Naive thymus-derived CD4-positive, alpha-beta T cell (primary cell): ENCODE data around the gene ZCCHC24. TPM values are rescaled to one million over a fixed set of nuclear protein-coding genes. Genes with fewer than 3 reads are reported as not detected.

Experiments used
- ATAC-seq: fragments of 150-1000 bp; cut with Tn5 transposase; 2 replicates; pipeline ENCODE4 v1.10.0; 2021; ENCODE audit warnings: mild to moderate bottlenecking, moderate library complexity
- CTCF ChIA-PET: fragments of 350-600 bp; sonication (Branson Sonifier 250); formaldehyde crosslinking; loops from one replicate; lab custom pipeline; 2021; ENCODE audit warnings: antibody characterized with exemption; lab: Charles Lee
- POLR2A ChIA-PET: fragments of 350-600 bp; sonication (Branson Sonifier 250); formaldehyde crosslinking; loops from one replicate; lab custom pipeline; 2021; ENCODE audit warnings: antibody characterized with exemption, inconsistent platforms; lab: Charles Lee
- DNase-seq, 9 donors: peaks; one replicate each; pipeline versions ENCODE4 v3.0.0 to v3.0.0-alpha.2; 2020 to 2022; ENCODE audit warnings: mixed read lengths in 1 of 9
- H3K27ac ChIP-seq: one replicate; pipeline ENCODE4 v1.7.0; 2013; ENCODE audit warnings: mild to moderate bottlenecking, low read depth, low read length, moderate library complexity
- H3K27me3 ChIP-seq, 2 donors: one replicate each; pipeline ENCODE4 v1.7.0; 2013; ENCODE audit warnings: low read length in 2 of 2, mild to moderate bottlenecking in 2 of 2, moderate library complexity in 2 of 2; ENCODE audit not compliant: control insufficient read depth in 2 of 2, insufficient read depth in 2 of 2
- H3K36me3 ChIP-seq, 3 experiments: 1 replicate in 2 of 3; 2 replicates in 1 of 3; pipeline ENCODE4 v1.7.0; 2013; ENCODE audit warnings: low read length in 3 of 3, mild to moderate bottlenecking in 3 of 3, moderate library complexity in 1 of 3; ENCODE audit not compliant: insufficient read depth in 3 of 3, control insufficient read depth in 2 of 3
- H3K4me1 ChIP-seq, 2 donors: one replicate each; pipeline ENCODE4 v1.7.0; 2013; ENCODE audit warnings: low read length in 2 of 2, mild to moderate bottlenecking in 2 of 2, moderate library complexity in 1 of 2; ENCODE audit not compliant: control insufficient read depth in 2 of 2, insufficient read depth in 2 of 2
- H3K4me3 ChIP-seq: 2 replicates; pipeline ENCODE4 v1.7.0; 2013; ENCODE audit warnings: mild to moderate bottlenecking, low read length
- H3K9me3 ChIP-seq, 3 experiments: 1 replicate in 2 of 3; 2 replicates in 1 of 3; pipeline ENCODE4 v1.7.0; 2013; ENCODE audit warnings: low read length in 3 of 3; ENCODE audit not compliant: control insufficient read depth in 2 of 3
- H3K27ac Mint-ChIP-seq, 9 donors: one replicate each; pipeline ENCODE4 v1.8.0; 2020 to 2022; ENCODE audit warnings: mixed read lengths in 9 of 9, mild to moderate bottlenecking in 8 of 9, moderate library complexity in 5 of 9, inconsistent platforms in 2 of 9
- H3K27me3 Mint-ChIP-seq, 5 donors: one replicate each; pipeline ENCODE4 v1.8.0; 2021 to 2022; ENCODE audit warnings: mixed read lengths in 5 of 5, mild to moderate bottlenecking in 1 of 5
- H3K36me3 Mint-ChIP-seq, 5 donors: one replicate each; pipeline ENCODE4 v1.8.0; 2020 to 2022; ENCODE audit warnings: mixed read lengths in 5 of 5, mild to moderate bottlenecking in 3 of 5, inconsistent platforms in 1 of 5
- H3K4me1 Mint-ChIP-seq, 7 donors: one replicate each; pipeline ENCODE4 v1.8.0; 2020 to 2022; ENCODE audit warnings: mixed read lengths in 7 of 7, mild to moderate bottlenecking in 3 of 7, inconsistent platforms in 1 of 7
- H3K4me3 Mint-ChIP-seq, 10 donors: one replicate each; pipeline ENCODE4 v1.8.0; 2020 to 2022; ENCODE audit warnings: mild to moderate bottlenecking in 10 of 10, mixed read lengths in 10 of 10, moderate library complexity in 6 of 10, inconsistent platforms in 2 of 10
- H3K9me3 Mint-ChIP-seq, 11 donors: one replicate each; pipeline ENCODE4 v1.8.0; 2020 to 2022; ENCODE audit warnings: mixed read lengths in 11 of 11, mild to moderate bottlenecking in 4 of 11, inconsistent platforms in 1 of 11, moderate library complexity in 1 of 11
- intact Hi-C, 2 donors: fragments of 100-400 bp; cut with micrococcal nuclease; formaldehyde crosslinking; loops; one replicate each; pipeline ENCODE4 v1.15.1; 2023
- polyA plus RNA-seq, 2 donors: library from polyadenylated mRNA; unstranded; fragments of 300-500 nt; fragmentation: Illumina TruSeq; gene quantifications; one replicate each; pipeline ENCODE4 v1.2.3, GENCODE V29; 2021
- total RNA-seq, 6 experiments: library from RNA in 5 of 6; stranded (reverse) in 5 of 6; gene quantifications; 1 replicate in 5 of 6; 2 replicates in 1 of 6; pipeline ENCODE4 v1.2.3 and lab custom pipeline; 2021 to 2026

ZCCHC24 gene
- total and polyA plus RNA-seq, 7 experiments from 2014 or later, result 0.30 to 2.0 (median 0.73) TPM

GRCh38 chr10:79353726-79354125, 91.7 kb downstream of the ZCCHC24 start:
- H3K36me3 Mint-ChIP-seq, result peaks cover 29 to 66% (median 55%) of the 10 kb centered on the region in 5 donors

GRCh38 chr10:79353000-79353406, 92.4 kb downstream of the ZCCHC24 start:
- no peak overlapping the region for H3K4me3 ChIP-seq
- H3K4me1 ChIP-seq, result peaks cover 15 to 17% of the 10 kb centered on the region in 2 donors
- peaks cover 9 to 60% (median 30%) of the 10 kb centered on the region in 7 donors for H3K4me1 Mint-ChIP-seq

More at GRCh38 chr10:79353726-79354125, 91.7 kb downstream of the ZCCHC24 start:
- intact Hi-C loops, result no loop called here
- H3K9me3 Mint-ChIP-seq, result peaks cover 0 to 1% (median 0%) of the 10 kb centered on the region in 11 donors
- H3K27ac ChIP-seq, result no peak overlapping the region
- H3K27me3 Mint-ChIP-seq, result no peaks in the 10 kb centered on the region
- CTCF ChIA-PET, result interaction anchor here (0.6 kb wide), 1 partner anchor 186 kb away, joined by 3 read pairs; no protein-coding TSS in a partner anchor
- no peak overlapping the region for H3K27ac Mint-ChIP-seq
- no peak for DNase-seq
- ATAC-seq, result no peak
- H3K27me3 ChIP-seq, result no peaks in the 10 kb centered on the region
- POLR2A ChIA-PET, result no interaction called here
- peaks cover 7 to 10% of the 10 kb centered on the region in 2 donors for H3K4me1 ChIP-seq
- H3K4me3 ChIP-seq, result no peak overlapping the region
- no peaks in the 10 kb centered on the region for H3K9me3 ChIP-seq
- no peak overlapping the region for H3K4me3 Mint-ChIP-seq
- H3K4me1 Mint-ChIP-seq, result peaks cover 4 to 57% (median 24%) of the 10 kb centered on the region in 7 donors
- peaks cover 10 to 68% (median 16%) of the 10 kb centered on the region in 3 experiments for H3K36me3 ChIP-seq

GRCh38 chr10:79352035-79352877, 93.2 kb downstream of the ZCCHC24 start:
- H3K36me3 Mint-ChIP-seq, result peaks cover 29 to 64% (median 52%) of the 10 kb centered on the region in 5 donors
- H3K27ac Mint-ChIP-seq, result peak overlapping the region in 2 of 9 donors; percentile 37 to 45
- intact Hi-C loops, result no loop called here
- CTCF ChIA-PET, result no interaction called here
- Histone ChIP-seq H3K9me3 (no peaks in the 10 kb centered on the region), H3K4me3 (no peak overlapping the region), H3K27me3 (no peaks in the 10 kb centered on the region), H3K27ac (no peak overlapping the region), H3K36me3 (peaks cover 10 to 68% (median 16%) of the 10 kb centered on the region in 3 experiments), H3K4me1 (peaks cover 15 to 20% of the 10 kb centered on the region in 2 donors)
- DNase-seq (peak in 1 of 9 donors; percentile 22), ATAC-seq (no peak)
- POLR2A ChIA-PET, result no interaction called here
- H3K27me3 Mint-ChIP-seq, result no peaks in the 10 kb centered on the region
- H3K9me3 Mint-ChIP-seq, result no peaks in the 10 kb centered on the region
- H3K4me1 Mint-ChIP-seq, result peaks cover 9 to 60% (median 30%) of the 10 kb centered on the region in 7 donors
- H3K4me3 Mint-ChIP-seq, result no peak overlapping the region

More at GRCh38 chr10:79353000-79353406, 92.4 kb downstream of the ZCCHC24 start:
- ChIA-PET POLR2A (no interaction called here), CTCF (no interaction called here)
- intact Hi-C loops, result no loop called here
- H3K27ac ChIP-seq, result no peak overlapping the region
- DNase-seq (peak in 1 of 9 donors; percentile 17), ATAC-seq (peak; percentile 37)
- Mint-ChIP-seq H3K27ac (no peak overlapping the region), H3K9me3 (no peaks in the 10 kb centered on the region), H3K4me3 (no peak overlapping the region), H3K36me3 (peaks cover 29 to 66% (median 55%) of the 10 kb centered on the region in 5 donors), H3K27me3 (no peaks in the 10 kb centered on the region)
- no peaks in the 10 kb centered on the region for H3K9me3 ChIP-seq
- peaks cover 10 to 68% (median 16%) of the 10 kb centered on the region in 3 experiments for H3K36me3 ChIP-seq
- no peaks in the 10 kb centered on the region for H3K27me3 ChIP-seq

GRCh38 chr10:79351332-79351731, 94.1 kb downstream of the ZCCHC24 start:
- Mint-ChIP-seq H3K36me3 (peaks cover 25 to 58% (median 45%) of the 10 kb centered on the region in 5 donors), H3K27ac (peak overlapping the region in 1 of 9 donors; percentile 37), H3K9me3 (no peaks in the 10 kb centered on the region), H3K27me3 (no peaks in the 10 kb centered on the region), H3K4me3 (no peak overlapping the region), H3K4me1 (peaks cover 9 to 64% (median 30%) of the 10 kb centered on the region in 7 donors)
- ATAC-seq (no peak), DNase-seq (no peak)
- intact Hi-C loops, result no loop called here
- Histone ChIP-seq H3K36me3 (peaks cover 10 to 68% (median 16%) of the 10 kb centered on the region in 3 experiments), H3K9me3 (no peaks in the 10 kb centered on the region), H3K27me3 (no peaks in the 10 kb centered on the region), H3K27ac (no peak overlapping the region), H3K4me1 (peaks cover 15 to 25% of the 10 kb centered on the region in 2 donors), H3K4me3 (no peak overlapping the region)
- CTCF ChIA-PET, result no interaction called here
- POLR2A ChIA-PET, result no interaction called here

GRCh38 chr10:79350407-79351154, 94.8 kb downstream of the ZCCHC24 start:
- H3K36me3 Mint-ChIP-seq, result peaks cover 24 to 51% (median 39%) of the 10 kb centered on the region in 5 donors
- ATAC-seq, result no peak
- ChIA-PET POLR2A (no interaction called here), CTCF (no interaction called here)
- intact Hi-C loops, result no loop called here
- H3K4me3 ChIP-seq, result no peak overlapping the region
- peaks cover 10 to 61% (median 16%) of the 10 kb centered on the region in 3 experiments for H3K36me3 ChIP-seq
- H3K27ac Mint-ChIP-seq, result peak overlapping the region in 1 of 9 donors; percentile 76
- no peak overlapping the region for H3K27ac ChIP-seq
- H3K4me1 Mint-ChIP-seq, result peaks cover 9 to 60% (median 30%) of the 10 kb centered on the region in 7 donors
- no peaks in the 10 kb centered on the region for H3K9me3 Mint-ChIP-seq
- no peak for DNase-seq
- H3K27me3 ChIP-seq, result no peaks in the 10 kb centered on the region
- peak overlapping the region in 1 of 10 donors; percentile 30 for H3K4me3 Mint-ChIP-seq
- no peaks in the 10 kb centered on the region for H3K9me3 ChIP-seq
- no peaks in the 10 kb centered on the region for H3K27me3 Mint-ChIP-seq
- H3K4me1 ChIP-seq, result peaks cover 15 to 25% of the 10 kb centered on the region in 2 donors

- H3K27ac ChIP-seq, result no peak overlapping the region
- intact Hi-C loops, result loop anchor here (5.0 to 10.0 kb wide), 4 partner anchors 283 to 855 kb away; partner anchors contain the start of genes ANXA11 (in 1 of the 2) and ZMIZ1 (in 1 of the 2)
- Mint-ChIP-seq H3K36me3 (peaks cover 20 to 44% (median 32%) of the 10 kb centered on the region in 5 donors), H3K27ac (peak overlapping the region in 7 of 9 donors; percentile 38 to 96 (median 76)), H3K27me3 (no peaks in the 10 kb centered on the region), H3K9me3 (no peaks in the 10 kb centered on the region), H3K4me1 (peaks cover 9 to 60% (median 27%) of the 10 kb centered on the region in 7 donors), H3K4me3 (peak overlapping the region in 4 of 10 donors; percentile 25 to 92 (median 74))
- DNase-seq (no peak), ATAC-seq (no peak)
- CTCF ChIA-PET, result no interaction called here
- H3K9me3 ChIP-seq, result no peaks in the 10 kb centered on the region
- H3K36me3 ChIP-seq, result peaks cover 10 to 54% (median 16%) of the 10 kb centered on the region in 3 experiments
- H3K4me3 ChIP-seq, result no peak overlapping the region
- H3K27me3 ChIP-seq, result no peaks in the 10 kb centered on the region
- H3K4me1 ChIP-seq, result peaks cover 15 to 25% of the 10 kb centered on the region in 2 donors
- POLR2A ChIA-PET, result interaction anchor here (2.1 kb wide), 1 partner anchor 34 kb away, joined by 7 read pairs; no protein-coding TSS in a partner anchor
Measured at GRCh38 chr10:79349766-79350406, 95.5 kb downstream of the ZCCHC24 start.
